ENCODE measurements around the gene FAM170B. TPM values are rescaled to one million over a fixed set of nuclear protein-coding genes. Genes with fewer than 3 reads are reported as not detected.

Gene FAM170B
- total RNA-seq, 4 donors from 2014 or later, result not detected

DNA sequence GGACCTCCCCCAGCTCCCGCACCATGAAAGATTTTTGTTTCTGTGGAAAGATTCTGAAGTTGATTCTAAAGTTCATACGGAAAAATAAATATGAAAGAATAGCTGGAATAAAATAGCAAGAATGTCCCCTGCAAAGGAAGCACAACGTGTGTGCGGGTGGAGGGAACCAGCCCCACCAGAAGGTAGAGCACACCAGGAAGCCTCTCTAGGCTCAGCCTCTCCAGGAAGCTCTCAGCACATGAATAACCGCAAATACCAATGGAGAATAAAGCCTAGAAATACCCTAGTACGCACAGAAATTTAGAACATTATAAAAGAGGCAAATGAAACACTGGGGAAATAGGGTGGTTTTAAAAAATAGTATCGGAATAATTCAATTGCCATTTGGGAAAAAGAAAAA, 24.6 kb upstream of the FAM170B start:
- intact Hi-C loops (cut with DNase I), result no loop called here
- Histone ChIP-seq H3K9me3 (no peaks in the 10 kb centered on the region), H3K36me3 (no peaks in the 10 kb centered on the region), H3K27me3 (no peaks in the 10 kb centered on the region), H3K4me1 (no peaks in the 10 kb centered on the region), H3K27ac (no peak overlapping the region), H3K4me3 (replicated peaks in 1 of 3) (no peak overlapping the region)
- 83 to 87% methylated on average over 7 of the region's 7 CpGs for WGBS, 2 donors
- TF ChIP-seq, protein P1, sequence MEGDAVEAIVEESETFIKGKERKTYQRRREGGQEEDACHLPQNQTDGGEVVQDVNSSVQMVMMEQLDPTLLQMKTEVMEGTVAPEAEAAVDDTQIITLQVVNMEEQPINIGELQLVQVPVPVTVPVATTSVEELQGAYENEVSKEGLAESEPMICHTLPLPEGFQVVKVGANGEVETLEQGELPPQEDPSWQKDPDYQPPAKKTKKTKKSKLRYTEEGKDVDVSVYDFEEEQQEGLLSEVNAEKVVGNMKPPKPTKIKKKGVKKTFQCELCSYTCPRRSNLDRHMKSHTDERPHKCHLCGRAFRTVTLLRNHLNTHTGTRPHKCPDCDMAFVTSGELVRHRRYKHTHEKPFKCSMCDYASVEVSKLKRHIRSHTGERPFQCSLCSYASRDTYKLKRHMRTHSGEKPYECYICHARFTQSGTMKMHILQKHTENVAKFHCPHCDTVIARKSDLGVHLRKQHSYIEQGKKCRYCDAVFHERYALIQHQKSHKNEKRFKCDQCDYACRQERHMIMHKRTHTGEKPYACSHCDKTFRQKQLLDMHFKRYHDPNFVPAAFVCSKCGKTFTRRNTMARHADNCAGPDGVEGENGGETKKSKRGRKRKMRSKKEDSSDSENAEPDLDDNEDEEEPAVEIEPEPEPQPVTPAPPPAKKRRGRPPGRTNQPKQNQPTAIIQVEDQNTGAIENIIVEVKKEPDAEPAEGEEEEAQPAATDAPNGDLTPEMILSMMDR (IDR thresholded peaks at IDR 0.05), result no peak
- TF ChIP-seq POLR2A (IDR thresholded peaks at IDR 0.05), result no peak
- DNase-seq, result no peak

- H3K9me3 ChIP-seq, result no peaks in the 10 kb centered on the region
- H3K36me3 ChIP-seq, result no peaks in the 10 kb centered on the region
- WGBS, 2 donors, result 95 to 96% methylated on average over 3 of the region's 3 CpGs
- no peak for DNase-seq
- no peak overlapping the region for H3K4me3 ChIP-seq (replicated peaks in 1 of 3)
- no peak overlapping the region for H3K27ac ChIP-seq
- H3K4me1 ChIP-seq, result no peaks in the 10 kb centered on the region
- TF ChIP-seq POLR2A (IDR thresholded peaks at IDR 0.05), result no peak
- TF ChIP-seq, protein P1 (IDR thresholded peaks at IDR 0.05), result no peak
- H3K27me3 ChIP-seq, result no peaks in the 10 kb centered on the region
- intact Hi-C loops (cut with DNase I), result no loop called here
These were observed 23.4 kb upstream of the FAM170B start for GRCh38 chr10:49157229-49157628.

DNA sequence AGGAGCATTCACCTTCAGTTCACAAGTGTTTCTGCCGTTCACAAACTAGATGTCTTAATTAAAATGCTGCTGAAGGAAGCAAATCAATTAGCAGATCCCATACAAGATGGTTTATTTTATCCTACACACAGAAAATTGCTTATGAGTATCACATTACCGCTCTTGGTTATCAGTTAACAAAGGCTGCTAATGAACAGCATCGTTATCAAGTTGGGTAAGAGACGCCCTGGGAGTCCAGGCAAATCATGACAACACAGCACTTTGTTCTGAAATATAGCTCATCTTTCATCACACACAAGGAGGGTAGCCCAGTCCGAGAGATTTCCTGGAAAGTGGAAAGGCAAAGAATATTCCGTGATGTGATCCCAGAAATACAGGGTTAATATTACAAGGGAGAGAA, 20.8 kb upstream of the FAM170B start:
- TF ChIP-seq, protein P1 (IDR thresholded peaks at IDR 0.05), result no peak
- TF ChIP-seq POLR2A (IDR thresholded peaks at IDR 0.05), result no peak
- DNase-seq, result no peak
- WGBS, 2 donors, result 89 to 94% methylated on average over 6 of the region's 6 CpGs
- H3K4me1 ChIP-seq, result no peaks in the 10 kb centered on the region
- no peaks in the 10 kb centered on the region for H3K9me3 ChIP-seq
- no peaks in the 10 kb centered on the region for H3K27me3 ChIP-seq
- no peaks in the 10 kb centered on the region for H3K36me3 ChIP-seq
- H3K4me3 ChIP-seq (replicated peaks in 1 of 3), result no peak overlapping the region
- intact Hi-C loops (cut with DNase I), result no loop called here
- H3K27ac ChIP-seq, result no peak overlapping the region

DNA sequence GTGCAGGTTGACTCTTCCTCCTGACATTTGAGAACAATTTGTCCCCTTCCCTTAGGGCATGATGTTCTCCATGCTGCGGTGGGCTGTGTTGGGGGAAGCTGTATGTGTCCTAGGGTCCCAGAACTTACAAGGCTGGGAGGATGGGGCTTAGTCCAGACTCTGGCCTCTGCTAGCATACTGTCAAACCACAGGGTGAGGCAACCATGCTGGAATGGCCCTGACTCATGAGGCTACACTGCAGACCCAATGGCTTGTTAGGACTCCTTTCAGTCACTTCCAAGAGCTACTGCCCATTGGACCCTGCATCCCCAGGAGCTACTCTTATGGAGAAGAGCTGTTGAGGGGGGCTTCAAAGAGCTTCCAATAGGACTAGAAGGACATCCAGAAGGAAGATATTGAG, 20.1 kb upstream of the FAM170B start:
- Histone ChIP-seq H3K9me3 (no peaks in the 10 kb centered on the region), H3K4me1 (no peaks in the 10 kb centered on the region), H3K36me3 (no peaks in the 10 kb centered on the region), H3K4me3 (replicated peaks in 1 of 3) (no peak overlapping the region), H3K27ac (no peak overlapping the region), H3K27me3 (no peaks in the 10 kb centered on the region)
- intact Hi-C loops (cut with DNase I), result no loop called here
- no peak for TF ChIP-seq POLR2A (IDR thresholded peaks at IDR 0.05)
- TF ChIP-seq, protein P1 (IDR thresholded peaks at IDR 0.05), result no peak
- no peak for DNase-seq
- WGBS, 2 donors, result 90 to 95% methylated on average over 1 of the region's 1 CpG

DNA sequence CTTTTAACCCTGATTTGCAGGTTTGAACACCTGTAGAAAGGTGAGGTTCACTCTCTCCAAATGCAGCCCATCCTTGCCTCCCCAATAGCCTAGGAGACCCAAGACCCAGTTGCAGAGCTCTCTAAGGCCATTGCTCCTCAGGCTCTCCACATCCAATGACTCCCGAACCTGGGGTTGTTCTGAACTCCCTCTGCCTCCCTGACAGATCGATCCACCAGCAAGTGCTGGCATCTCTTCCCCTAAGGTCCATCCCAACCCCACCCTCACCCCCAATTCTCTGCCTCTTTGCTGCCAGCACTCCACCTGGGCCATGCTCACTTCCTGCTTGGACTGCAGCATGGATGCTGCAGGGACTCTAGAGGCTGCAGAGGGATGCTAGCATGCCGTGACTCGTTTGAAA, 19.3 kb upstream of the FAM170B start:
- Histone ChIP-seq H3K36me3 (no peaks in the 10 kb centered on the region), H3K9me3 (no peaks in the 10 kb centered on the region), H3K4me3 (replicated peaks in 1 of 3) (no peak overlapping the region), H3K27ac (no peak overlapping the region), H3K4me1 (no peaks in the 10 kb centered on the region), H3K27me3 (no peaks in the 10 kb centered on the region)
- 69 to 80% methylated on average over 4 of the region's 4 CpGs for WGBS, 2 donors
- intact Hi-C loops (cut with DNase I), result no loop called here
- DNase-seq, result no peak
- TF ChIP-seq, protein P1 (IDR thresholded peaks at IDR 0.05), result no peak
- no peak for TF ChIP-seq POLR2A (IDR thresholded peaks at IDR 0.05)
